Osteoblast (primary cell): ENCODE results near the gene ERC1. TPM values are rescaled to one million over a fixed set of nuclear protein-coding genes. Genes with fewer than 3 reads are reported as not detected.
"Not testable (repeated sequence)": the region's sequence is repeated elsewhere in the genome, so short reads cannot be mapped to it uniquely, and the experiment has no call there.

Source experiments
- DNase-seq: peaks from one replicate; pipeline ENCODE4 v3.0.0; 2011; ENCODE audit warnings: low spot score, mixed read lengths; ENCODE audit not compliant: insufficient read length; ENCODE audit errors: missing footprints
- H2AFZ ChIP-seq: 2 replicates; pipeline ENCODE4 v1.6.0; 2011; ENCODE audit warnings: mild to moderate bottlenecking, low read length
- H3K27ac ChIP-seq: 2 replicates; pipeline ENCODE4 v1.5.1; 2011; ENCODE audit warnings: mild to moderate bottlenecking, low read depth, low read length, moderate library complexity
- H3K27me3 ChIP-seq: 2 replicates; pipeline ENCODE4 v1.6.0; 2012; ENCODE audit warnings: mild to moderate bottlenecking, control low read depth, inconsistent platforms, low read length, moderate library complexity; ENCODE audit not compliant: insufficient read depth
- H3K36me3 ChIP-seq: 2 replicates; pipeline ENCODE4 v1.5.1; 2011; ENCODE audit warnings: mild to moderate bottlenecking, low read length, control low read depth, moderate library complexity; ENCODE audit not compliant: insufficient read depth
- H3K4me1 ChIP-seq: 2 replicates; pipeline ENCODE4 v1.5.1; 2011; ENCODE audit warnings: mild to moderate bottlenecking, low read length, control low read depth, moderate library complexity; ENCODE audit not compliant: insufficient read depth
- H3K4me2 ChIP-seq: 2 replicates; pipeline ENCODE4 v1.6.0; 2011; ENCODE audit warnings: mild to moderate bottlenecking, low read length; ENCODE audit not compliant: insufficient read depth
- H3K4me3 ChIP-seq: fragments of 200-600 bp; sonication (generic); 3 replicates; pipeline ENCODE4 v1.5.1; 2012; ENCODE audit warnings: mild to moderate bottlenecking, low read length, inconsistent platforms; ENCODE audit not compliant: insufficient read depth
- H3K79me2 ChIP-seq: 2 replicates; pipeline ENCODE4 v1.6.0; 2012; ENCODE audit warnings: mild to moderate bottlenecking, low read length, control low read depth, inconsistent platforms; ENCODE audit not compliant: insufficient read depth
- H3K9me3 ChIP-seq: 2 replicates; pipeline ENCODE4 v1.5.1; 2011; ENCODE audit warnings: low read depth, low read length, control low read depth
- H4K20me1 ChIP-seq: 2 replicates; pipeline ENCODE4 v1.6.0; 2012; ENCODE audit warnings: mild to moderate bottlenecking, low read length, control low read depth; ENCODE audit not compliant: insufficient read depth
- CTCF ChIP-seq: IDR thresholded peaks from 2 replicates; pipeline ENCODE4 v1.5.1; 2011; ENCODE audit warnings: mild to moderate bottlenecking, low read depth, low read length, moderate library complexity; ENCODE audit errors: extremely low read depth
- total RNA-seq: library from RNA; depleted of rRNA; stranded (reverse); fragments of >200 nt; gene quantifications from 2 replicates; pipeline ENCODE4 v1.2.3, GENCODE V29; 2012

Gene ERC1
- total RNA-seq, 1 donor: 36.2 TPM

- Histone ChIP-seq H3K9me3 (no peaks in the 10 kb centered on the region), H3K4me1 (peaks cover 19% of the 10 kb centered on the region), H3K4me3 (no peak overlapping the region), H4K20me1 (no peaks in the 10 kb centered on the region), H3K36me3 (no peaks in the 10 kb centered on the region), H2AFZ (no peak overlapping the region), H3K79me2 (peaks cover 54% of the 10 kb centered on the region), H3K27me3 (no peaks in the 10 kb centered on the region), H3K4me2 (no peak overlapping the region), H3K27ac (no peak overlapping the region)
- TF ChIP-seq CTCF: no peak
- no peak for DNase-seq
Measured at GRCh38 chr12:1046727-1047126, 55.7 kb downstream of the ERC1 start.

- Histone ChIP-seq H4K20me1 (no peaks in the 10 kb centered on the region), H3K4me1 (peaks cover 19% of the 10 kb centered on the region), H3K27me3 (no peaks in the 10 kb centered on the region), H2AFZ (no peak overlapping the region), H3K27ac (no peak overlapping the region), H3K36me3 (no peaks in the 10 kb centered on the region), H3K9me3 (no peaks in the 10 kb centered on the region), H3K79me2 (peaks cover 54% of the 10 kb centered on the region), H3K4me2 (no peak overlapping the region), H3K4me3 (no peak overlapping the region)
- TF ChIP-seq CTCF: no peak
- DNase-seq: no peak
Measured at GRCh38 chr12:1047898-1048660, 57.1 kb downstream of the ERC1 start.

- no peak for DNase-seq
- H3K79me2 ChIP-seq: peaks cover 54% of the 10 kb centered on the region
- no peak overlapping the region for H3K27ac ChIP-seq
- H3K9me3 ChIP-seq: no peaks in the 10 kb centered on the region
- no peaks in the 10 kb centered on the region for H3K27me3 ChIP-seq
- H3K4me2 ChIP-seq: no peak overlapping the region
- no peak overlapping the region for H3K4me3 ChIP-seq
- no peak for TF ChIP-seq CTCF
- H2AFZ ChIP-seq: no peak overlapping the region
- no peaks in the 10 kb centered on the region for H4K20me1 ChIP-seq
- H3K4me1 ChIP-seq: peaks cover 7% of the 10 kb centered on the region
- H3K36me3 ChIP-seq: no peaks in the 10 kb centered on the region
Measured at GRCh38 chr12:1050059-1050707, 59.2 kb downstream of the ERC1 start.

GRCh38 chr12:1051672-1052071 lies 60.6 kb downstream of the ERC1 start:
- not testable (repeated sequence) for H3K27me3 ChIP-seq, H4K20me1 ChIP-seq, H2AFZ ChIP-seq, H3K27ac ChIP-seq, H3K4me3 ChIP-seq, H3K9me3 ChIP-seq, H3K36me3 ChIP-seq, H3K4me1 ChIP-seq, H3K4me2 ChIP-seq, DNase-seq
- peaks cover 53% of the 10 kb centered on the region for H3K79me2 ChIP-seq
